H1 (cell line): ENCODE measurements around the gene TLK1.

Experiments
- EP300 ChIP-seq, 2 experiments: IDR thresholded peaks; 1 replicate in 1 of 2; 2 replicates in 1 of 2; pipeline ENCODE4 v1.6.1; 2011 to 2012; ENCODE audit warnings: low read depth in 2 of 2, low read length in 2 of 2, mild to moderate bottlenecking in 2 of 2, borderline replicate concordance in 1 of 2, inconsistent platforms in 1 of 2, moderate library complexity in 1 of 2
- GABPA ChIP-seq: IDR thresholded peaks from 2 replicates; pipeline ENCODE4 v1.6.1; 2011; ENCODE audit warnings: mild to moderate bottlenecking, low read length, moderate library complexity, borderline replicate concordance; ENCODE audit not compliant: insufficient read depth
- POLR2A ChIP-seq, 2 experiments: IDR thresholded peaks; 1 replicate in 1 of 2; 2 replicates in 1 of 2; pipeline ENCODE4 v1.6.1; 2011; ENCODE audit warnings: low read depth in 2 of 2, low read length in 2 of 2, mild to moderate bottlenecking in 2 of 2; ENCODE audit errors: control extremely low read depth in 1 of 2
- POLR2AphosphoS5 ChIP-seq: IDR thresholded peaks from 2 replicates; pipeline ENCODE4 v1.6.1; 2011; ENCODE audit warnings: low read depth, low read length
- SIX5 ChIP-seq: IDR thresholded peaks from 2 replicates; pipeline ENCODE4 v1.6.1; 2011; ENCODE audit warnings: mild to moderate bottlenecking, low read depth, low read length
- SUZ12 ChIP-seq: fragments of 200-600 bp; sonication (generic); IDR thresholded peaks from 2 replicates; pipeline ENCODE4 v1.6.1; 2012; ENCODE audit warnings: mild to moderate bottlenecking, inconsistent platforms, low read length, moderate library complexity, mixed read lengths
- TAF1 ChIP-seq: IDR thresholded peaks from 2 replicates; pipeline ENCODE4 v1.6.1; 2011; ENCODE audit warnings: mild to moderate bottlenecking, low read depth, low read length
- TCF12 ChIP-seq: IDR thresholded peaks from 2 replicates; pipeline ENCODE4 v1.6.1; 2011; ENCODE audit warnings: low read depth, mild to moderate bottlenecking, low read length
- TF ChIP-seq, protein P1 (sequence below), 3 experiments: IDR thresholded peaks; 1 replicate in 2 of 3; 2 replicates in 1 of 3; pipeline versions ENCODE4 v1.5.1 to v1.6.1; 2011; ENCODE audit warnings: low read length in 3 of 3, mild to moderate bottlenecking in 3 of 3, inconsistent platforms in 2 of 3, low read depth in 1 of 3, moderate library complexity in 1 of 3; ENCODE audit not compliant: insufficient read depth in 1 of 3; ENCODE audit errors: control extremely low read depth in 1 of 3

- no peak for TF ChIP-seq GABPA
- TF ChIP-seq SIX5: no peak
- TF ChIP-seq, protein P1, sequence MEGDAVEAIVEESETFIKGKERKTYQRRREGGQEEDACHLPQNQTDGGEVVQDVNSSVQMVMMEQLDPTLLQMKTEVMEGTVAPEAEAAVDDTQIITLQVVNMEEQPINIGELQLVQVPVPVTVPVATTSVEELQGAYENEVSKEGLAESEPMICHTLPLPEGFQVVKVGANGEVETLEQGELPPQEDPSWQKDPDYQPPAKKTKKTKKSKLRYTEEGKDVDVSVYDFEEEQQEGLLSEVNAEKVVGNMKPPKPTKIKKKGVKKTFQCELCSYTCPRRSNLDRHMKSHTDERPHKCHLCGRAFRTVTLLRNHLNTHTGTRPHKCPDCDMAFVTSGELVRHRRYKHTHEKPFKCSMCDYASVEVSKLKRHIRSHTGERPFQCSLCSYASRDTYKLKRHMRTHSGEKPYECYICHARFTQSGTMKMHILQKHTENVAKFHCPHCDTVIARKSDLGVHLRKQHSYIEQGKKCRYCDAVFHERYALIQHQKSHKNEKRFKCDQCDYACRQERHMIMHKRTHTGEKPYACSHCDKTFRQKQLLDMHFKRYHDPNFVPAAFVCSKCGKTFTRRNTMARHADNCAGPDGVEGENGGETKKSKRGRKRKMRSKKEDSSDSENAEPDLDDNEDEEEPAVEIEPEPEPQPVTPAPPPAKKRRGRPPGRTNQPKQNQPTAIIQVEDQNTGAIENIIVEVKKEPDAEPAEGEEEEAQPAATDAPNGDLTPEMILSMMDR (IDR thresholded peaks at IDR 0.05; ENCODE audit: control extremely low read depth in 1 of 3, insufficient read depth in 1 of 3, low read depth in 1 of 3, low read length in 3 of 3): no peak
- no peak for TF ChIP-seq TAF1
- TF ChIP-seq EP300 (IDR thresholded peaks at IDR 0.05; ENCODE audit: borderline replicate concordance in 1 of 2, low read depth in 2 of 2, low read length in 2 of 2): no peak
- TF ChIP-seq POLR2A (IDR thresholded peaks at IDR 0.05; ENCODE audit: control extremely low read depth in 1 of 2, low read depth in 2 of 2, low read length in 2 of 2): no peak
- TF ChIP-seq SUZ12: no peak
- TF ChIP-seq TCF12: no peak
- TF ChIP-seq POLR2AphosphoS5: no peak
These were observed 126.4 kb downstream of the TLK1 start for GRCh38 chr2:171034315-171034714.
